GM19463 (cell line): ENCODE data around the gene PHC2.

ENCODE experiments used
- ATAC-seq: cut with Tn5 transposase; IDR thresholded peaks from one replicate; pipeline ENCODE4 v1.9.1; 2021; ENCODE audit warnings: mild to moderate bottlenecking, moderate library complexity; ENCODE audit not compliant: unreplicated experiment

Gene PHC2

DNA sequence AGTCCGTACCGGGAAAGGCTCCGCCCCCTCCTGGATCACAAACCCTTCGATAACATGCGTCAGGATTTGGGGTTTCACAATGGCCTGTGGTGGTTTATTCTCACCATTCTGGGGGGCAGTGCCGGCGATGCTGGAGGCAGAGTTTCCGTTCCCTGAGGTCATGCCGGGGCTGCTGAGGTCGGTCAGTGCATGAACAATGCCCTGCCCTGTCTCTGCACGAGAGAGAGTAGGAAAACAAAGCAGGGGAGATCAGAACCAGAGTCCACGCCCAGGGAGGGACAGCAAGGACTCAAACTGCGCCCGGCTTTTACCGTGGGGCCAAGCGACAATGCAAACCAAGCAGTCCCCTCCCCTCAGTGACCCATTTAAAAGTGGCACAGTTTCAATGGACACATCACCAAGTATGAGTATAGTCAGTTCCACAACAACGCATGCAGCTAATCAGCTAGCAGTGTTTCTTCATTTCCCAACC, 96.8 kb downstream of the PHC2 start:
- ATAC-seq, result no peak

DNA sequence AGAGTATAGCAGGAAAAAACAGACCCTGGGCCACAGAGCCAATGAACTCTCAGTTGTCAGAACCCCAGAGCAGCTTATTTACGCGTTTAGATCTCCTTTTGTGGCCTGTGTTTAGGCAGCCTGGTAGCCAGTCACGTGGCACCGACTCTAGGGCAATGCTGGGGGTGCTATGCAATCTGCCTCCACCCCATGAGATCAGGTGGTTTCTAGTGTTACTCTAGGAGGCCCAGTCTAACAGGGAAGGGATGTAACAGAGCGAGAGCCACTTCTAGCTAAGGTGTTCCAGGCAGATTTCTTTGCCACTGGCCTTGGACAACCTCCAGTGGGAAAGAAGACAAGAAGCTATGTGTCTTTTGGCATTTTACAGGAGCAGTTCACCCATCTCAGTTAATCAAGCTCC, 98.0 kb downstream of the PHC2 start:
- no peak for ATAC-seq

DNA sequence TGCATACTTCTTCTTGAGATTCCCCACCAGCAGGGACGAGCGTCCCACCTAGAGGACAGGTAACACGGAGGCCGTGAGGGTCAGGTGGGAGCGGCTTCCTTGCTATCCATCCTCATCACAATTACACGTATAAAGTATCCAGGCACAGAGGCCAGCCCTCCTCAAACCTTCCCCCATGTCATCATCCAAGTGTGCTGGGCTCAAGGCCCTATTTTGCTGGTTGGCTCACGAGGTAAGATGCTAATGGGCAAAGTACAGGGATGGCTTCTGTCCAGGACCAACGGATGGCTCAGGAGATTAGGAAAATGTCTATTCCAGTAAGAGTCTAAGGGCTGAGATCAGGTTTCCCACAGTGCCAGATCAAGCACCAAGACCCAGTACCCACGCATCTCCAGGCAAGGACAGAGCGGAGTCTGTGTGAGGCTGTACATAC, 98.5 kb downstream of the PHC2 start:
- ATAC-seq, result no peak

DNA sequence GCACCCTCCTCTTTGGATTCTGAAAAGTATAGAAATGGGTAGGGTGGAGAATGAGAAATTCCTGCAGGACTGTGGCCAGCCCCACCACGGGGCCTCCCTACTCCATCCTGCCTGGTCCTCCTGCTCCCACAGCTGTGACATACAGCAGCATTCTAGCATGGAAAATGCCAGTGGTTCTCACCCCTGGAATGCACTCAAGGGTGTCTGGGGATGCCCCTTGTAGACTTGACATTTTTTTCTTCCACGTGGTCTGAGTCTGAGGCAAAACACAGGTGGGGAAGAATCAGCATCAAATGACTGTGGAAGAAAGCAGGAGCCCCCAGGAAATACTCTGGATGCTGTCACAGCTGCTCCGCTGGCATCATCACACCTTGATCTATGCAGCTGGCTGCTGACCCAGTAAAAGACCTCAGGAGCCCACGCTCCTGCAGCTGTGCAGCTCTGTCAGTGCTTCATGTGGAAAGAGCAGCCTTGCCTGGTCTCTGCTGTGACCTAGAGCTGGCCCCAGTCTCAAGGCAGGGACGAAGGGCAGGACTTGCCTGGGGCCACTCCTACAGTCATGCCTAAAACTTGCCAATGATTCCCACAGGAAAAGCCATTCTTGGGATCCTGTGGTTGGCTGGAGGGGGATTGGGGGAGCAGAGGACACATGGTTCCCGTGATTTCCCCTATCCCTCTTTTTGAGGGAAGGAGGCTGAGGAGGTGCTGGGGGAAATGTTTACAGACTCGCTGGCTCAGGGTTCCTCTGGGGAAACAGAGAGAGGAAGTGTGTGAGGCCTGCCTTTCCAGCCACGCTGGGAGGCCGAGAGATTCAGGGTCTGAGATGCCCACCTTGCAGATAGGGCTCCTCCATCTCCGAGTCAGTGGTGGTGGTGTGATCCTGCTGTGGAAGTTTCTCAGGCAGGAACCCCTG, 99.2 kb downstream of the PHC2 start:
- ATAC-seq, result no peak

DNA sequence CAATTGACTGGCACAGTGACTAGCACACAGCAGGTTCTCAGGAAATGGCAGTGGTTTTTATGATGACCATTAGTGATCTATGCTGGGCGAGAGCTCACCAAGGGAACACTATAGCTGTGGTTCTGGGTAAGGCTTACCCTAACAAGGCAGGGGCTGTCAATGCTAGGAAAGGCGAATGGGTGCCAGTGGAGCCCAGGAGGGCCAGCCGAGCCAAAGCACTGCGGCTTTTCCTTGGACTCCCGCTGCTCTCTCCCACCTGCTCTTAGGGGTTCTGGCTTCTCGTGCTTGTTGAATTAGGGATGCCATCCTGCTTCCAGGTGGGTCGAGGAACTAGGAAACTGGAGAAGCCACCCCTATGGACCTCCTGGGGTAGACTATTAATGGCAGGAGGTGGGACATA, 100.0 kb downstream of the PHC2 start:
- no peak for ATAC-seq

DNA sequence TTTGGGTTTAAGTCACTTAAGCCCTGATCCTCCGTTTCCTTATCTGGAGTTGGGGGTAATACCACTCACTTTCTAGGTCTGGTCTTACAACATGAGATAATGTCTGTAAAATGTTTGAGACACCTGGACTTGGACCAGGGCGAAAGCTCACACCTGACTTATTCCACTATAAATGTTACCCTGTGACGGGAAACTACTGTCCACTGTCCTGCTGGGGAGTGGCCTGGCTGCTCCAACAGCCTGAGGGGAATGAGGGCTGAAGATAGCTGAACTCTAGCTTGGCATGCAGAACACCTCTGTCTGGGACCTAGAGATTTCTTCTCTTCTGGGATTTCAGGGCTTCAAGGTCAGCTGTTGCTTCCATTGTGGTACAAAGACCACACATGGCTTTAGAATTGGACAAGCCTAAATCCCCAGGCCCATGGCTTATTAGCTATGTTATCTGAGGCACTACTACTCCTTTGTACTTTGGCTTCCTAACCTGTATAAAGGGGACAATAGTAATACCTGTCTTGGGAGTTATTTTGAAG, 100.5 kb downstream of the PHC2 start:
- no peak for ATAC-seq

DNA sequence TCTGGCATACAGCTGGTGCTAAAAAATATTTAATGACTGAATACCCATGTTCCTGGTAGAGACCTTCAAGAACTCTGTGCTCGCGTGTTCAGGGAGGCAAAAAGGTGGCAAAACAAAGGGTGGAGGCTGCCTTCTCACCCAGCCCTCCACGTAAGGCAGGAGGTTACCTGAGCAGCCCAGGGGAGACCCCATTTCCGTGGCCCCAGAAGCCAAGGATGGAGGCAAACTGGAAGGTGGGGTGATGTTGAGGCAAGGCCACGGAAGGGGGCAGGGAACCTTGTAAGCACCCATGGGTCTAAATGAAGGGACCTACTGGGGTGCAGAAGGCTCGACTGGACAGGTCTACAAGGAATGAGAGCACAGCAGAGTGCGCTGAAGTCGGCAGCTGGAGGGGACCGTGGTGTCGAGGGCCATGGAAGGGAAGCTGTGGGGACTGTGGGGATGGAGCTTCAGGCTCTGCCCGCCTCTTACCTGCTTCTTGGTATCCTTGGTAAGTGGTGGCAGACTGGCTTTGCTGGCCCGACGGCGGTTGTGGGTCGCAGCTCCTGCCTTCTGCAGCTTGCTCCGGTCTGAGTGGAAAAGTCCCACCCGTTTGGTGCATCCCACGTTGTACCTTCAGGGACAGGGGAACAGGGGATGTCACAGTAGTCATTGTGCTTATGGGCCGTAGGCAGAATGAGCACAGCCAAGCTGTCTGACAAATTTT, 101.1 kb downstream of the PHC2 start:
- no peak for ATAC-seq

DNA sequence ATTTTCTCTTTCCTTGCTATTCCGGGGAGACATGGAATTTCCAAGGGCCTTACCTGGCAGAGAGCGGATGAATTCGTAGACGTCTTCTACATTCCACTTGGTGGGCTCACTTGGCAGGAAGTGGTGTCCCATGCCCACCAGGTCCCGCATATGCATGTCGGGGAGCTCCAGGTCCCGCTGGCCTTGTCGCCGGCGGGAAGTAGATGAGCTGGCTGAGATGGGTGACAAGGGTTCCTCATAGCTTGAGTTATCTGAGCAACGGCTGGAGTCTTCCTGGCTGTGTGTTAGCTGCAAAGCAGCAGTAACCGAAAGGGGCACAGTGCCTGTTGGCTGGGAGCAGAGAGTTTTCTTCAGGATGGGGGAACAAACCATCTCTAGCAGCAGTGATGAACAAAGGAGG, 102.1 kb downstream of the PHC2 start:
- no peak for ATAC-seq

DNA sequence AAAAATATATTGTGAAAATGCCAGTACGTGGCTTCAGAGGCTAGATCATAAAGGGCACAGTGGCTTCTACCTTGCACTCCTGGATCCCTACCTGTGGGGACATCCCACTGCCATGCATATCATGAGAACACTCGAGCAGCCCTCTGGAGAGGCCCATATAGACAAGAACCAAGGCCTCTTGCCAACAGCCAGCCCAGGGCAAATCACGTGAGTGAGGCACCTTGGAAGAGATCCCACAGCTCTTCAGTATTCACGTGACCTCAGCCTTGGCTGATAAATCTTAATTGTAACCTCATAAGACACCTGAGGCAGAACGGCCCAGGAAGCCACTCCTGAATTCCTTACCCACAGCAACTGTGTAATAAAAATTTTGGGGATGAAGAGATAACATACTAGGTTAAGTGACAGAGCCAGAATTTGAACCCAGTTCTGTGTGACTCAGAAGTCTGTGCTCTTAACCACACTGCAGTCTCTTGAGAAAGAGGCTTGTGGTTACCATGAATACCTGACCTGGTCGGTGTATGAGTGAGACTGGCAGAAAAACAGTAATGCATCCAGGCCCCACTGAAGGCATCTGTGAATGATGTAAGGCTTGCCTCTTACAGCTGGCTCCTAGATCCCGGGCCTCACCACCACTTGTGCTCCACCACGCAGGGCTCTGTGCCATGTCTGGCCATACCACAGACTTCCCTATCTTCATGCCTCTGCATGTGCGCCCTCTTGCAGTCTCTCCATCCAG, 103.1 kb downstream of the PHC2 start:
- ATAC-seq, result no peak

DNA sequence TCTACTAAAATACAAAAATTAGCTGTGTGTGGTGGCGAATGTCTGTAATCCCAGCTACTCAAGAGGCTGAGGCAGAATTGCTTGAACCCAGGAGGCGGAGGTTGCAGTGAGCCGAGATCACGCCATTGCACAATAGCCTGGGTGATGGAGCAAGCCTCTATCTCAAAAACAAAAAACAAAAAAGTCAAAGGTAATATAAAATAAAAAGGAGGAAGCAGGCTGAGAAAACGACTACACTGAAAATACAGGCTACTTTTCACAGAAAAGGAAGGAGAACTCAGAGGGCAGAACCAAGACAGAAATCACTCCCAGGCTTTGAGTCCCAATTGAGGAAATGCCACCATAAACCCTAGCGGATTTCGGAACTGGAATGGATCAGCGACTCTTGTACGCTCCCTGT, 104.1 kb downstream of the PHC2 start:
- ATAC-seq, result no peak

DNA sequence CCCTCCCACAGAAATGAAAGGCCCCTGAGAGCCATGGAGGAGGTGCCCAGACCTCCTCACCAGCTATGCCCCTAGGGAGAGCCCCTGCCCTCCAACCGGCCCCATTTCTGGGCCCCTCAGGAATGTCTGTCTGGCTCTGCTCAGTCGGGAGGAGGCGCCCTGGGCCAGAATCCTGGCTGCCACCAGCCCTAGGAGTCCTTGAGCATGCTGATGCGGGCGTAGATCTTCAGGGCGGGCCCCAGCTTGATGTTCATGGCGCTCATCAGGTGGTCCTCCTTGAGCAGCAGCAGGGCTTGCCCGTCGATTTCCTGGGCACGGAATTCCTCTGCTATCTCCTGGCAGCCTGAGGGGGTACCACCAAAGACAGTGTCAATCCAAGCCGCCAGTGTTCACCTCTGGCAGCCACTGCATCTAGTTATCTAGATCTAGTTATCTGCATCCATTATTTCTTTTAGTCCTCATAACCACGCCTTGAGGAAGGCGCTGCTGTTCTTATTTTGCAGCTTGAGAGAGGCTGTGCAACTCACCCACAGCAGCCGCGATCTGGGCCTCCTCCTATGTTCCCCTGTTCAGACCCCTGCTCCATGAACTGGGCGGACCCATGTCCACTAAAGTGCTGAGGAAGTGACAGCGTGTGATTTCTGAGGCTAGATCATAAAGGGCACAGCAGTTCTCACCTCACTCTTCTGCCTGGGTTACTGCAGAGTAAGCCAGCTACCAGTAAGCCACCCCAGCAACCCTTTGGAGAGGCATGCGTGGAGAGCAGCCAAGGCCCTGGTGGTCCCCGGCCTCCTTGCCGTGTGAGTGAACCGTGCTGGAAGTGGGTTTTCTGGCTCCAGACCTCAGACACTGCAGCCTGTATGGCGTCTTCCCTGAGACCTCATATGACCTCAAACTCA, 106.0 kb downstream of the PHC2 start:
- no peak for ATAC-seq

DNA sequence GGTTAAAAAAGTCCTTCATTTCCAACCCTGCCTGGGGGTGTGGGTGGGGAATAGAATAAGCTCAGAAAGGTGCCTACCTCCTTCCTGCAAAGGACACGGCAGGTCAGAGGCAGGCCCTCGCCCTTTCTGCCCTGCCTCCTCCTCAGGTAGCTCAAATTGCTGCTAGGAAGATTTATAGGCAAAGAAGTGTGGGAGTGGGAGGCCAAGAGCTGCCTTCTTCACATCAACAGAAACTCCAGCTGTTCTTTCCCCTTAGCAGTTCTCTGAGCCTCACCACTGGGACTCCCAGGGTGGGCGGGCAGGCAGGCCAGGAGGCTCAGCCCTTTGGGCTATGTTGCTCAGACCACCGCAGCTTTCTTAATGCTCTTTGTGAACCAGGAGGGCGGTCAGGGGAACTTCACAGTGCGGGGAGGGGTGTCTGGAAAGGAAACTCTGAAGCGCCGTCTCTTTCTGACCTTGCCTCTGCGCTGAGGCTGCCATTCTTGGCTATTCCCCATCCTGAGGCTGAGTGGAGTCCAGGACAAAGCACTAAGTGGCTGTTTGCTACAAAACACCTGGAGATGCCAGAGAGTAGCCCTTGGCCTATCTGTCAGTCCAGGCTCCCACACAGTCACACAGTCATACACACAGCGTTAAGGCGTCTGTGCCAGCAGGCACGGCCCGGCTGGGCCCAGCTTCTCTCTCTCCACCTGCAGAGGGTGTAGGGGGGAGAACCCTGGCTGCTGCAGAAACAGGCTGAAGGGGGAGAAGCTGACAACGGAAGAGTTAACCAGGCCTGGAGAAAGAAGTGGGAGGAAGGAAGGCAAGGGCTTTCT, 107.0 kb downstream of the PHC2 start:
- no peak for ATAC-seq

DNA sequence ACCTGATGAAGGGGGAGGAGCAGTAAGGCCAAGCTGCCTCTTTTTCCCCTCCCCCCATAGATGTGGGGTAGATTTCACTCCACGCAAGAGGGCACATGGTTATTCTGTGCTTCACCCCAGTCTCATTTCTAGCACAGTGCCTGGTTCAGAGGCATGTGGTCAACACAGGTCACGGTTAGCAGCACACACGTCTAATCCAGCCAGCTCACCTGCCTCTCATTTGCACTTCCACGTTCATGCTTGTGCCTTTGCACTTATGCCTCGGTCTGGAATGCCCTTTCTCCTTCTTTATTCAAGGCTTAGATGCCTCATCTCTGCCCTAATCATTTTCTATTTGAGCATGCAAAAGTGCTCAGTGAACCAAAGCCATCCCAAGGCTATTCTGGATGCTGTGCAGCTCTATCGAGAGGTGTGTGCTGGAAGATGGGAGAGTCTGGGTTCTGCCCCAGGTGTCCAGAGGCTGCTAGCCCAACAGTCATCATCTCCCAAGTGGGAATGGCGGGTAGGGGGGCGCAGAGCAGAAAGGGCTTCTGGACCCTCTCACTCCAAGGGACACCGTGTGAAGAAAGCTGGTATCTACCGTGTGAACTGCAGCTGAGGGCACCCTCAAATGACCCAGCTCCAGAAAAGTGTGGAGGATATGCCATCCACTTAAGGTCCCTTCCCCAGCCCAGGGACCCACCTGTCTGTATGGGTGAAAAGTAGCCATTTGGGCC, 107.9 kb downstream of the PHC2 start:
- no peak for ATAC-seq

DNA sequence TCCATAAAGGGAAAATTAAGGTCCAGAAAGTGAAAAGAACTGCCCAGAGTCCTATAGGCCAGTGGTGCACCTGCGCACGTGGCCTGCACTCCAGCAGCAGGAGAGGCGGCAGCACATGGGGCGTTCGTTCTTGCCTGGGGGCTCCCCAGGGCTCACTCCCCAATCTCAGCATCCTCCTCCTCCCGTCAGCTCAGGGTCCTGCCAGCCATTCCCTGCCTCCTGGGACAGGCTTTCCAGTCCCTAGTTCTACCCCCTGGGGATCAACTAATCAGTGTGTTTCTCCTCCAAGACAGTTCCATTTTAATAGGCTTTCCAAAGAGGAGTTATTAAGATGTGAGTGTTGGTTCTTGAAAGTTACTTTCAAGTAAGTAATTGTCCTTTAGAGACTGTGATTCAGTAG, 108.8 kb downstream of the PHC2 start:
- ATAC-seq, result no peak

DNA sequence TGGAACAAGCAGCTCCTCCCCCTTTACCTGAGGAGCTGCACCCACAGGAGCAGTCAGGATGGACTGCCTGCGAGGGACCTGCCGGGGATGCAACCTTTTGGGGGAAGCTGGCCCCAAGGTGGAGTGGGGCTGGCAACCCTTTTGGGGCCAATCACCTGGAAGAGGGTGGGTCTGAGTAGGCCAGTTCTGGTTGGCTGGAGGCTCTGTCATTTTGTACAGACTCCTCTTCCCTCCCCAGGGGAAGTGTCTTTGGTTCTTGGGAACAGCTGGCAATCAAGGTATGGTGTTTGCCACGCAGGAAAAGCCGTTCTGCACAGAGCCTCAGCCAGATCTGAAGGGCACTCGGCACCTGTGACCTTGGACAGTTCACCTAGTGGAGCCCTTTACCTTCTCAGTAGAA, 109.7 kb downstream of the PHC2 start:
- no peak for ATAC-seq

DNA sequence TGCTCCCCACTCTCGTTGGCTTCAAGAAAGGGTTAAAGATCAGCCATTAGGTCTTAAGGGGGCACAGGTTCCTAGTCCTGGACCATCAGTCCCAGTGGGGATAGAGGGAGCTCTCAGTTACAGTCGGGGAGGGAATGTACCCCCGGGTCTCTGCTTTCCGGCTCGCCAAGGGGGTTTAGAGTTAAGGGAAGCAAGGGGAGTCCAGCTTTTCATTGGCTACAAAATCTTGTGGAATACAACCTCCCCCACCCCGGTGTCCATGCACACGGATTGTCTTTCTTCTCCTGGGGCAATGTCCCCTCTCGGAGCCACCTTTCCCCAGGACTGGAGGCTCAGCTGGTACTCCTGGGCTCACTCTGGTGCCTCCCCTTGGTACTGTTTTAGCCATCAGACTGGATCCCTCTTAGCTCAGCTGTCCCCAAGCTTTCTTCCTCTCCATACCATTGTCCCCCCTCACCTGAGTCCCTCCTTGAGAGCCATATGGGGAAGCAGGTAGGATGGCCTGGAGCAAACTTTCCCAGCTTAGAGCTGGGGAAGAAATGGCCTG, 110.2 kb downstream of the PHC2 start, which contains the start of gene A3GALT2:
A3GALT2 (minus strand) TSS at position 480 of the 547 bp plus-strand sequence; CDS start at position 480, 0 bp downstream.
- ATAC-seq, result no peak

DNA sequence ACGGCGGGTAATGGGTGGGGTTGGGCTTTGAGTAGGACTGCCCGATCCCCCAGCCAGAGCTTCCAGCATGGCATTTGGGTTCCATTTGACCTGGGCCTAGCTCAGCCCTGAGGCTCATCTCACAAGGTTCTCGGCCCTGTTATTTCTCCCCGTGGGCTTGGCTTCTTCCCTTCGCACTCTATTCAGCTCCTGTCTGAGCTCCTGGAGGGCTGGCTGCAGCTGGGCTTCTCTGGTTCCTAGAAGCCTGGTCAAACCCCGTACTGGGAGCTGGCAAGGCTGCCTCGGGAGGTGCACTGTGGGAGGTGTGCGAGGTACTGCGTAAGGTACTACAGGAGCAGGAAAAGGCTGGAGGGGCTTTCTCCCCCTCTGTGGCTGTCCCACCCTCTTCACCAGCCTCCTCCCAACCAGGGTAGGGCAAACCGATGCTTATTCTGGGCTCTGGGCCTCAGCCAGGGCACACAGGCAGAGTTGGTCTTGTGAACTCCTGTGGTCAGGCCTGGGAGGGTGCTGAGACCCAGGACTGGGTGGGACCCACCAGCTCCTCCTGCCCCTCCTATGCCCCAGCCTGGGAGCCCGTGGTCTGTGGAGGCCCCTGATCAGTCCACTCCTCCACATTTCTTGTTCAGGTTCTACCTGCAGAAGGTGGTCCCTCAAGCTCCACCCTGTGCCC, 110.8 kb downstream of the PHC2 start:
- no peak for ATAC-seq
